SU-DHL-6 (cell line): ENCODE results near the gene CARD16.

Experiments
- H2AFZ ChIP-seq: fragments of 200-600 bp; sonication (generic); 2 replicates; pipeline ENCODE4 v1.6.1; 2014; ENCODE audit warnings: low read depth, mild to moderate bottlenecking, moderate library complexity, mixed read lengths, antibody characterized with exemption, low read length; ENCODE audit not compliant: severe bottlenecking
- H3F3A ChIP-seq: fragments of 200-600 bp; shearing (Covaris generic); 2 replicates; pipeline ENCODE4 v1.6.0; 2016; ENCODE audit warnings: antibody characterized with exemption, mild to moderate bottlenecking; ENCODE audit not compliant: insufficient read depth
- H3K27ac ChIP-seq: fragments of 200-600 bp; sonication (generic); 2 replicates; pipeline ENCODE4 v1.5.1; 2016; ENCODE audit warnings: low read depth, mild to moderate bottlenecking, low read length, moderate library complexity, mixed read lengths
- H3K27me3 ChIP-seq: fragments of 200-600 bp; sonication (generic), shearing (Covaris generic); 2 replicates; pipeline ENCODE4 v1.6.0; 2014; ENCODE audit warnings: mild to moderate bottlenecking, low read length
- H3K36me3 ChIP-seq: fragments of 200-600 bp; sonication (generic); 2 replicates; pipeline ENCODE4 v1.6.1; 2014; ENCODE audit warnings: mild to moderate bottlenecking, low read length, mixed read lengths
- H3K4me2 ChIP-seq: fragments of 300-600, 200-600 bp; shearing (Covaris generic), sonication (generic); 2 replicates; pipeline ENCODE4 v1.6.0; 2014; ENCODE audit warnings: low read length, low read depth, mild to moderate bottlenecking; ENCODE audit not compliant: poor library complexity, severe bottlenecking
- H3K4me3 ChIP-seq: fragments of 200-600 bp; sonication (generic); 2 replicates; pipeline ENCODE4 v1.5.1; 2014; ENCODE audit warnings: antibody characterized with exemption, low read length, mild to moderate bottlenecking, mixed read lengths; ENCODE audit not compliant: insufficient read depth, poor library complexity, severe bottlenecking
- H3K79me2 ChIP-seq: fragments of 200-600 bp; sonication (generic); 2 replicates; pipeline ENCODE4 v1.6.1; 2014; ENCODE audit warnings: mild to moderate bottlenecking, low read length, moderate library complexity; ENCODE audit not compliant: insufficient read depth
- H3K9ac ChIP-seq: fragments of 200-600 bp; sonication (generic); 2 replicates; pipeline ENCODE4 v1.7.0; 2014; ENCODE audit warnings: mild to moderate bottlenecking, low read length
- H3K9me2 ChIP-seq: fragments of 200-600 bp; sonication (generic); replicated peaks from 2 replicates; pipeline ENCODE4 v1.6.1; 2014; ENCODE audit warnings: low read length; ENCODE audit not compliant: insufficient read depth
- H3K9me3 ChIP-seq: fragments of 200-600 bp; sonication (generic); 2 replicates; pipeline ENCODE4 v1.6.1; 2014; ENCODE audit warnings: low read length, mixed read lengths; ENCODE audit not compliant: insufficient read depth
- H4K20me1 ChIP-seq: fragments of 200-600 bp; sonication (generic); 2 replicates; pipeline ENCODE4 v1.6.1; 2014; ENCODE audit warnings: low read depth, mild to moderate bottlenecking, antibody characterized with exemption, low read length, moderate library complexity, mixed read lengths
- CTCF ChIP-seq: fragments of 200-600 bp; sonication (generic); IDR thresholded peaks from one replicate; pipeline ENCODE4 v1.5.1; 2017; ENCODE audit warnings: antibody characterized with exemption, mild to moderate bottlenecking, low read length, moderate library complexity; ENCODE audit not compliant: insufficient read depth, poor library complexity, severe bottlenecking
- EZH2phosphoT487 ChIP-seq: fragments of 200-600 bp; sonication (generic), shearing (Covaris generic); conservative IDR thresholded peaks from 2 replicates; pipeline ENCODE4 v1.6.1; 2018; ENCODE audit warnings: mild to moderate bottlenecking, antibody characterized with exemption, low read length, moderate library complexity, mixed read lengths

Gene CARD16

GRCh38 chr11:105000797-105001196, 44.3 kb downstream of the CARD16 start:
- H3K79me2 ChIP-seq, result no peaks in the 10 kb centered on the region
- H3K9ac ChIP-seq, result no peak overlapping the region
- H3F3A ChIP-seq, result no peaks in the 10 kb centered on the region
- no peak overlapping the region for H3K27ac ChIP-seq
- H3K9me3 ChIP-seq, result no peaks in the 10 kb centered on the region
- H2AFZ ChIP-seq, result no peak overlapping the region
- H3K4me2 ChIP-seq, result no peak overlapping the region
- TF ChIP-seq EZH2phosphoT487, result no peak
- peak; percentile 42 for TF ChIP-seq CTCF
- H3K27me3 ChIP-seq, result no peaks in the 10 kb centered on the region
- no peaks in the 10 kb centered on the region for H3K9me2 ChIP-seq
- H4K20me1 ChIP-seq, result no peaks in the 10 kb centered on the region
- no peak overlapping the region for H3K4me3 ChIP-seq
- H3K36me3 ChIP-seq, result no peaks in the 10 kb centered on the region

GRCh38 chr11:105000167-105000566, 45.0 kb downstream of the CARD16 start:
- Histone ChIP-seq H3K36me3 (no peaks in the 10 kb centered on the region), H3K4me2 (no peak overlapping the region), H3K27me3 (no peaks in the 10 kb centered on the region), H3K27ac (no peak overlapping the region), H3K4me3 (no peak overlapping the region), H3K9ac (no peak overlapping the region), H3F3A (no peaks in the 10 kb centered on the region), H2AFZ (no peak overlapping the region), H4K20me1 (no peaks in the 10 kb centered on the region), H3K9me3 (no peaks in the 10 kb centered on the region), H3K79me2 (no peaks in the 10 kb centered on the region), H3K9me2 (no peaks in the 10 kb centered on the region)
- TF ChIP-seq EZH2phosphoT487 (no peak), CTCF (no peak)

- Histone ChIP-seq H3K4me3 (no peak overlapping the region), H4K20me1 (no peaks in the 10 kb centered on the region), H3K9me2 (no peaks in the 10 kb centered on the region), H2AFZ (no peak overlapping the region), H3F3A (no peaks in the 10 kb centered on the region), H3K79me2 (no peaks in the 10 kb centered on the region), H3K27me3 (no peaks in the 10 kb centered on the region), H3K36me3 (no peaks in the 10 kb centered on the region), H3K27ac (no peak overlapping the region), H3K4me2 (no peak overlapping the region), H3K9ac (no peak overlapping the region), H3K9me3 (no peaks in the 10 kb centered on the region)
- TF ChIP-seq EZH2phosphoT487 (no peak), CTCF (no peak)
Measured at GRCh38 chr11:104999721-105000120, 45.4 kb downstream of the CARD16 start.
